T-helper 17 cell (primary cell): ENCODE measurements around the gene PLXDC2. TPM values are rescaled to one million over a fixed set of nuclear protein-coding genes. Genes with fewer than 3 reads are reported as not detected.

Experiments used
- ATAC-seq: fragments of 150-1000 bp; cut with Tn5 transposase; 2 replicates; pipeline ENCODE4 v1.10.0; 2021; ENCODE audit warnings: mild to moderate bottlenecking, moderate library complexity
- DNase-seq, 3 donors: peaks; one replicate each; pipeline versions ENCODE4 v3.0.0 to v3.0.0-alpha.2; 2020 to 2021
- H3K9me3 ChIP-seq: one replicate; pipeline ENCODE4 v1.7.0; 2013; ENCODE audit warnings: low read length, mild to moderate bottlenecking; ENCODE audit not compliant: control insufficient read depth, poor library complexity, severe bottlenecking
- H3K27ac Mint-ChIP-seq: one replicate; pipeline ENCODE4 v1.8.0; 2022; ENCODE audit warnings: mild to moderate bottlenecking, moderate library complexity, mixed read lengths
- H3K27me3 Mint-ChIP-seq: one replicate; pipeline ENCODE4 v1.8.0; 2022; ENCODE audit warnings: mixed read lengths
- H3K36me3 Mint-ChIP-seq: one replicate; pipeline ENCODE4 v1.8.0; 2022; ENCODE audit warnings: low read depth, mixed read lengths
- H3K4me1 Mint-ChIP-seq: one replicate; pipeline ENCODE4 v1.8.0; 2022; ENCODE audit warnings: mild to moderate bottlenecking, mixed read lengths
- H3K4me3 Mint-ChIP-seq: one replicate; pipeline ENCODE4 v1.8.0; 2022; ENCODE audit warnings: mild to moderate bottlenecking, moderate library complexity, mixed read lengths
- total RNA-seq, 4 donors: library from RNA in 2 of 4; stranded (reverse) in 2 of 4; gene quantifications; one replicate each; pipeline ENCODE4 v1.2.3 and lab custom pipeline; 2022 to 2026

PLXDC2 gene
- total RNA-seq, 2 donors from 2014 or later = 3.0 to 11.8 TPM

DNA sequence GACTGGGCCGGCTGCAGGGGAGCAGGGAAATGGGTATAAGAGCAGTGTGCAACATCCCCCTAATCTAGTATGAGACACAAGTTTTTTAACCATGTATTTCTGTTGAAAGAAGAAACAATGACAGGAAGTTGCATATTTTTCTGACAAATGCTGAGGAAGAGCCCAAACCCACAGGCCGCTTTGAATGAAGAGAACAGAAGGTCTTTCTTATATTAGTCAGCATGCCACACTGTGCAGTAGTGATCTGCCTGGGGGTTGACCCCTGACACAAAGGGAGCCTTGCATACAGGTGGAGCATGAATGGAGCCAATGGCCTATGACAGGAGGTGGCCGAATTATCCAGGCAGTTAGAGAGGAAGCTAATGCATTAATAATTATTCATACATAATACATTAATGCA lies 518.3 kb downstream of the PLXDC2 start:
- DNase-seq (no peak), ATAC-seq (no peak)
- no peaks in the 10 kb centered on the region for H3K9me3 ChIP-seq
- Mint-ChIP-seq H3K27ac (no peak overlapping the region), H3K36me3 (no peaks in the 10 kb centered on the region), H3K4me1 (no peaks in the 10 kb centered on the region), H3K4me3 (no peak overlapping the region), H3K27me3 (no peaks in the 10 kb centered on the region)
